ENCODE data around the gene TIE1.
A peak's percentile ranks its signal among the peaks of the same experiment; 100 is the strongest.

The TIE1 gene

DNA sequence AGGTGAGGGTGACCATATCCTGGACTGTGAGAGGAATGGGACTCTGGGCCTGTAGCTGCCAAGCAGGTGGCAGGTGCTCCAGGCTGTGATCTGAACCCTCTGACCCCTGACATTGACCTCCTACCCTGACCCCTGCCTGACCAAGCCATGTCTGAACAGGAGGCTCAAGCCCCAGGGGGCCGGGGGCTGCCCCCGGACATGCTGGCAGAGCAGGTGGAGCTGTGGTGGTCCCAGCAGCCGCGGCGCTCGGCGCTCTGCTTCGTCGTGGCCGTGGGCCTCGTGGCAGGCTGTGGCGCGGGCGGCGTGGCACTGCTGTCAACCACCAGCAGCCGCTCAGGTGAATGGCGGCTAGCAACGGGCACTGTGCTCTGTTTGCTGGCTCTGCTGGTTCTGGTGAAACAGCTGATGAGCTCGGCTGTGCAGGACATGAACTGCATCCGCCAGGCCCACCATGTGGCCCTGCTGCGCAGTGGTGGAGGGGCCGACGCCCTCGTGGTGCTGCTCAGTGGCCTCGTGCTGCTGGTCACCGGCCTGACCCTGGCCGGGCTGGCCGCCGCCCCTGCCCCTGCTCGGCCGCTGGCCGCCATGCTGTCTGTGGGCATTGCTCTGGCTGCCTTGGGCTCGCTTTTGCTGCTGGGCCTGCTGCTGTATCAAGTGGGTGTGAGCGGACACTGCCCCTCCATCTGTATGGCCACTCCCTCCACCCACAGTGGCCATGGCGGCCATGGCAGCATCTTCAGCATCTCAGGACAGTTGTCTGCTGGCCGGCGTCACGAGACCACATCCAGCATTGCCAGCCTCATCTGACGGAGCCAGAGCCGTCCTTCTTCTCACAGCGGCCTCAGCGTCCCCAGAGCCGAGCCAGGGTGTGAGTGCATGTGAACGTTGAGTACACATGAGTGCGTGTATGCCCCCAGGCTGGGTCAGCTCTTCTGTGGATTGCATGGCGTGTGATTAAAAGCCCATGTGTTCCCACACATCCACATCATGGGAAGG lies 27.9 kb upstream of the TIE1 start:
- DNase-seq: peak in 2 of 10 donors; percentile 55 to 73
- intact Hi-C loops (cut with DNase I): no loop called here

DNA sequence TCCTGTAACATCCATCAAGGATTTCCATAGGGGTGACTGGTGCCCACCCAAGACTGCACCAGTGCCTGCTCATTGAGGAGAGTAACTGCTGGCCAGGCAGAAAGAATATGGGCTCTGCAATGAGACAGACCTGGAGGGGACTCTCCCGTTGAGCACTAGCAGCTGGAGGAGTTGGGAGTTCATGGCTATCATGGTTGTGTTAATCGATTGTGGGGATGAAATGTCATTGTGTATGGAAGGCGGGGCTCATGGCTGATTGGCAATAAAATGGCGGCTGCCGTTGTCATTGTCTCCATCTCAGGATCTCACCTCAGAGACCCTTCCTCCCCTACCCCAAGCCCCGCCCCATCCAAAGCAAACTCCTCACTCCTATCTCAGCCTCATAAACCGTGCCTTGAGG lies 27.1 kb upstream of the TIE1 start:
- no peak for DNase-seq
- intact Hi-C loops (cut with DNase I): no loop called here

DNA sequence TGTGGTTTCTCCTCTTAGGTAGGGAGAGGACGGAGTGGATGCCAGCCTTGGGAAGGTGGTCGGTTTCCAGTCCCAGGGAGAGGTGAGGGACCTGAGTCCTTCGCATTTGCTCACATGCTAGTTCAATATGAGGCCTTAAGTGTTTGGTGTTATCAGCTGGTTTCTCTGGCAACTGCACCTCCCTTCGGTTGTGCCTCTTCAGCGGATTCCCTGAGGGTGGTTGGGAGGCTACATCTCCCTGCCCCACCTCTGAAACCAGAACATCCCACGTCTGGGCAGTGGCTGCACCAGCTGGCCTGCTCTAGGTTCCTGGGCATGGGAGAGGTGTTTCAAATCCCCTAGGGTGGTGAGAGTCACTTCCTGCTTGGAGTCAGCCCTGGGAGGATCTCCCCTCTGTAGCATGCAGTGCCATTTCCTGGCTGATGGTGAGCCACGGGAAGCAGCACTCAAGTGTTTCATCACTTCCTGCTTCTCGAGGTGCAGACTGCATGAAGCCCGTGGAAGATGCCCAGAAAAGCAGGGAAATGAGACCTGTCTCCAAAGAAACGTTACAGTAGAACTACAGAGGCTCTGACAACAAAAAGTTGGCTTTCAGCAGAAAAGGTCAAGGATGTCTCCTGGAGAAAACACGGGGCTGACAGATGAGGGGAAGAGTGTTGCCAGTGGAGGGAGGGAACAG lies 26.5 kb upstream of the TIE1 start:
- intact Hi-C loops (cut with DNase I): no loop called here
- peak in 2 of 10 donors; percentile 3 to 51 for DNase-seq

DNA sequence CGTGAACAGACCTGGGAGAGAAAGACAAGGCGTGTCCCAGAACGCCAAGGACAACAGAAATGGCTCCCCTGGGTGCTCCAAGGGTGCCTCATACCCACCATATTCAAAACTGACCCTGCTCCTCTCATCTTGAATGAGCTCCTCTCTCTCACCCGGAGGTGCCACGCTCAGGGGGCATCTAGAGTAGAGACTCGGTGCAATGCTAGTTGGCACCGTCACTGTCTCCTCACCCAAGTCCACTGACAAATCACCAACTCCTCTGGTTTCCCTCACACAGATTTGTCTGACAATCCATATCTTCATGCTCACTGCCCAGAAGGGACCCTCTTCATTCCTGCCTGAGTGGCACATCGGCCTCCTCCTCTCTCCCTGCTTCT lies 26.0 kb upstream of the TIE1 start:
- peak in 1 of 10 donors; percentile 59 for DNase-seq
- intact Hi-C loops (cut with DNase I): no loop called here

DNA sequence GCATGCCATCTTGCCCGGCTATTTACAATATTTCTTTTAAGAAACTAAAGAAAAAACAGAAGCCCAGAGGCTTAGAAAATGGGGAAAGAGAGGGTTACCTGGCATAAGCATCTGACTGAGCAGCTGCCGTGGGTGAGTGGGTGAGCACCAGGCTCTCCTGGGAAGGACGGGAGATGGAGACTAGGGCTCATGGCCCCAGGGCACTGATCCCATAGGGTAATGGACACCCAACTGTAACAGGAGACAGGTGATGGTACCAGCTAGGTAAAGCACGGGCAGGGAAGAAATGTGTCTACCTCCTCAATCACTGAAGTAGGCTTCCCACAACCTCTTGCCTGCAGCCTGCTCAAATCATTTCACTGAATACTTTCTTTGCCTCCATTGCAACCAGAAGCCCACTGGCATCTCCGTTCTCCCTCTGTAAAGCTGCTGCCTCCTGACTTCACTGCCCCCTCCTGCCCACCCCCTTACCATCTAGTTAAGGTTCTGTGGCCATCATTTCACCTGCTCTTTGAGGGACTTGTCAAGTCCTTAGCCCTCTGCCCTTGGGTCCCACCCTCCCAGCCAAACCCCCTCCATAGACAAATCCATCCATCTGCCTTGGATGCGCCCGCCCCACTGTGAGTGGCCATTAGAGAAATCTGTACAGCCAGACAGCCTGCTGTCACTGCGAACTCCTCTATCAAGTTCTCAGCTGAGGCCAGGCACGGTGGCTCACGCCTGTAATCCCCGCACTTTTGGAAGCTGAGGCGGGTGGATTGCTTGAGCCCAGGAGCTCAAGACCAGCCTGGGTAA lies 24.8 kb upstream of the TIE1 start:
- intact Hi-C loops (cut with DNase I): loop anchor here (2.0 kb wide), 1 partner anchor 35 kb away; no protein-coding TSS in a partner anchor
- peak in 2 of 10 donors; percentile 14 to 67 for DNase-seq

DNA sequence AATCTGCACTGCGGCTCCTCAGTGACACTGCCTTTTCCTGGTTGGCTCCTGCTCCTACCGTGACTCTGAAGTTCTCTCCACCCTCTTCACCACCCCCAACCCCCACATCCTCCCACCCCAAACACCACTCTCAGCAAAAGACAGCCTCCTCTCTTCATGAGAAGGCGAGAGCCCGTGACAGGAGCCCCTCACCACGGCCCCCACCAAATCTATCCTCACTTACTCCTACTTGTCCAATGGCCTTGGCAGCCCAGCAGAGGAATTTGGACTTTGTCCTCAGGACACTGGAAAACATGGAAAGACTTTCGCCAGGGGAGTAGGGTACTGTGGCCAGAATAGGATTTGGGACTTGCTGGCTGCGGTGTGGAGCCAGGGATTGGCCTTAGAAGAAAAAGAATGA lies 24.1 kb upstream of the TIE1 start:
- peak in 2 of 10 donors; percentile 25 to 33 for DNase-seq
- intact Hi-C loops (cut with DNase I): loop anchor here (2.0 kb wide), 1 partner anchor 34 kb away; no protein-coding TSS in a partner anchor

DNA sequence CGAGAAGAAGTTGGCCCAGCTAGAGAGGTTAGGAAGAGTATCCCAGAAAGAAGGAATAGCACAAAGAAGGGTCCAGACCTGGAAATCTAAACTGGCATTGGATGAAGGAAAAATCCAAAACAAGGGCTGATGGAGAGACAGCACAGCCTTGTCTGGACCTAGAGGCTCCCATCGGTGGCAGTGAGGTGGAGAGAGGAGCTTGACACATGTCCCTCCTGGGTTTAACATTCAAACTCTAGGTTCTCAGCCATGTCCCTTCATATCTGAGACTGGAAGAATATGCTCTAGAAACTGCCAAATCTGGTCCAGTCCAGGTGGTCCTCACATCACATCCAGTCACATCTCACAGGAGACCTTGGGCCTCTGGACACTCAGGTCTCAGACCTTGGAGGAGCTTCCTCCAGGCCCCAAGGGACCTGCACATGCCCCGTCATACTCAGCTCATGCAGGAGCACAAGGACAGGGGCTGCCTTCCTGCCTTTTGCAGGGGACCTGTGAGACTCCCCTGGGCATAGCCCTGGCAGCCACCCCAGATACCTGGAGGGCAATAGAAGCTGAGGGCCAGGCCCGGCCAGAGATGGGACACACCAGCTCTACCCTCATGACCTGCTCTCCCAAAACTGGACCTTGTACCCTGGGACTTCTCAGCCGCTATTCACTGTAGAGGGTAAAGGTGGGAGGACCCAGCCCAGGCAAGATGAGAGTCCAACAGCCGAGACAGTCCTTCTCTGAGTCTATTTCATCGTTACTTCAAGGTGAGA lies 23.5 kb upstream of the TIE1 start:
- intact Hi-C loops (cut with DNase I): loop anchor here (2.0 kb wide), 1 partner anchor 34 kb away; no protein-coding TSS in a partner anchor
- DNase-seq: peak in 3 of 10 donors; percentile 28 to 82 (median 40)

DNA sequence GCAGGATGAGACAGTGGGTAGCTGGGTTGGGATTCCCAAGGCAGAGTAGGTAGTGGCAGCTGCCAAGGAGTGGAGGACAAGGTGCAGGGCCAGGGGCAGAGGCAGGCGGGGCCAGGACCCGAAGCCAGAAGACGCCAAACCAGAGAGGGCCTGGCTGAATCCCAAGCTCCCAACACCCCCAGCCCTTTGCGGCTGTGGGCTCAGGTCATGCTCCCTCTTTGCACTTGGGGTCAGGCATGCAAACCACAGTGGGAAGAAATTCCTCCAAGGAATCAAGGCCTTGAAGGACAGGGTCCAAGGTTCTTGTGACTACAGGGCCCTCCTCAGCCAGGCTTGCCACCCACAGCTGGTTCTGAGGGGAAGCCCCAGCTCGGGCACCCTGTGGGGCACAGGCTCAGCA lies 21.6 kb upstream of the TIE1 start:
- DNase-seq: peak in 2 of 10 donors; percentile 50 to 55
- intact Hi-C loops (cut with DNase I): no loop called here

DNA sequence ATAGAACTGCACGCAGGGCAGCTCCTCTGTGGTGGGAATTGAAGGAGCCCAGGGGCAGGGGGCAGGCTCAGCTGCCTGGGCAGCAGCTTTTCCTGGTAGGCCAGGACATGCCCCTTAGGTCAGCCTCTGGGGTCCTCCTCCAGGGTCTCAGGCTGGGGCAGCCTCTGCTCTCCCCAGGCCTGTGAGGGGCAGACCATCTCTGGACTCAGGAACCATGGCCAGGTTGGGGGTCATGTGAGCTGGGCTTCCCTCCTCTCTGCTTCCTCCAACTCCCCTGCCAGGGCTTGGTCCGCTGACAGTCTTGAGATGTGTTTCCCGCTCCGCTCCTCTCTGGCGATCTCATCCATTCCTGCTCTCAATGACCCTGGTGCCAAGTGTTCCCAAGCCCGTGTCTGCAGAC lies 21.1 kb upstream of the TIE1 start:
- intact Hi-C loops (cut with DNase I): no loop called here
- DNase-seq: peak in 2 of 10 donors; percentile 5 to 72

DNA sequence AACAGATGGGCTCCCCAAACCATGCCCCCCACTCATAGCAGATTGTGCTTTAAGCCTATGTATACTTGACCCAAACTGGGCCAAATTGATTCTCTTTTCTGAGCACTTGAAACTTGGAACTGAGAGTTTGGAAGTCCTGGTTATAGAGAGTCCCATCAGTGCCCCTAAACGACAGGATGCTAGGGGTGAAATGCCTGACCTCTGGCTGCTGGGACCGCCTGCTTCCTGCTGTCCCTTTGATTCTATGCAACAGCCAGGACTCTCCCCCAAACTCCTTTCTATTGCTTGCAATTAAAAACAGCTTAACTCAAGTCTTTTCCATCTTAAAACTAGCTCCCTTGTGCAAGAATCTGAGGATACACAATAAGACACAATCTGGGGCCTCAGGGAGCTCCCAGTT lies 20.1 kb upstream of the TIE1 start:
- peak in 2 of 10 donors; percentile 1 to 42 for DNase-seq
- intact Hi-C loops (cut with DNase I): no loop called here

DNA sequence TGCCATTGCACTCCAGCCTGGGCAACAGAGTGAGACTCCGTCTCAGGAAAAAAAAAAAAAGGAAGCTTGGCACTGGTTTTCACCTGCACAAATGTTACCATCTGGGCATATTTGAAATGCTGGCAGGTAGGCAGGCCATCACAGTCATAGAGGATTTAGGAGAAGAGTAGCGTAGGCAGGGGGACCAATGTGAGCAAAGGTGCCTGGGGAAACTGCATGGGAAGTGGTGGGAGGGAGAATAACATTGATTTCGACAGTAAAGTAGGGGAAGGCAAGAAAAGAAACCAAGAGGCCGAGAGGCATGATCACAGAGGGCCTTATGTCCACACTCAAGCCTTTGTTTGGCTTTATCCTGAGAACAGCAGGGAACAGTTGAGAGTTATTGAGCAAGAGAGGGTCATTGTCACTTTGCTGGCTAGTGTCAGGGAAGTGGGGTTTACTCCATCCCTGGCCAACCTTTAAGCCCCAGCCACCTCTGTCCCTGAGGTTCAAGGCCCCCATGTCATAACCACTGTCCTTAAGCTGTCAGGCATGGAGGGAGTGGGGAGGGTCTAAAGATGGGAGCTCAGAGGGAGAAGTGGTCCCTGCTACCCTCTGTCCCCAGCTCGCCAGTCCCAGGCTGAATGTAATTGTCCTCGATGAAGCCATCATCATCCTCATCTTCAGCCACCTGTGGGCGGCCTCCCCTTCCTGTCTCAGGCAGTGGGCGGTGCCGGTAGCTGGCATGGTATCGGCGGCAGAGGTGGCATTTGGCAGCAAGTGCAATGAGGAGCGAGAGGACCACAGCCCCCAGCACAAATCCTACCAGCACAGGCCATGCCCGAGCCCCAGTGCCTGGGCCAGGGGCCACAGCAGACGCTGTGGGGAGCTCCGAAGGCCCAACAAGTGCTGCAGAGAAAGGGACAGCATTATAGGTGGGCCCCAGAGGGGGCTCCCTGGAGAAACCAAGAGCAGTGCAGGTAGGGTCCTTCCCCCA lies 18.3 kb upstream of the TIE1 start:
- intact Hi-C loops (cut with DNase I): no loop called here

DNA sequence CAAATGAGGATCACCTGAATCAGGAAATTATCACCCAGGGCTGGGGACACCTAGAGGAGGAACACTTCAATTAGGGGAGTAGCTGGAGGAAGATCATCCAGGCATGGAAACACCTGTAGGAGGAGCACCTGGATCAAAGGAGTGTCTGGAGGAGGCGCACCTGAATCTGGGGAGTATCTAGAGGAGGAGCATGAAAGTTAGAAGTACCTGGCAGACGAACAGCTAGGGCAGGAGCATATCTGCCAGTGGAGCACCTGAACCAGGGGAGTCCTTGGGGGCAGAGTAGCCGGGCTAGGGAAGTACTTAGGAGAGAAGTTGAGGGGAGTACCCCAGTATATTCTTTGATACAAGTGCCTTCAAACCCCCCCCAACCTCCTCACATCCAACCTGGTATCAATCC lies 16.7 kb upstream of the TIE1 start:
- intact Hi-C loops (cut with DNase I): no loop called here
- DNase-seq: peak in 3 of 10 donors; percentile 7 to 29 (median 10)

More for the DNA sequence above, 18.3 kb upstream of the TIE1 start:
- peak in 3 of 10 donors; percentile 18 to 62 (median 41) for DNase-seq

DNA sequence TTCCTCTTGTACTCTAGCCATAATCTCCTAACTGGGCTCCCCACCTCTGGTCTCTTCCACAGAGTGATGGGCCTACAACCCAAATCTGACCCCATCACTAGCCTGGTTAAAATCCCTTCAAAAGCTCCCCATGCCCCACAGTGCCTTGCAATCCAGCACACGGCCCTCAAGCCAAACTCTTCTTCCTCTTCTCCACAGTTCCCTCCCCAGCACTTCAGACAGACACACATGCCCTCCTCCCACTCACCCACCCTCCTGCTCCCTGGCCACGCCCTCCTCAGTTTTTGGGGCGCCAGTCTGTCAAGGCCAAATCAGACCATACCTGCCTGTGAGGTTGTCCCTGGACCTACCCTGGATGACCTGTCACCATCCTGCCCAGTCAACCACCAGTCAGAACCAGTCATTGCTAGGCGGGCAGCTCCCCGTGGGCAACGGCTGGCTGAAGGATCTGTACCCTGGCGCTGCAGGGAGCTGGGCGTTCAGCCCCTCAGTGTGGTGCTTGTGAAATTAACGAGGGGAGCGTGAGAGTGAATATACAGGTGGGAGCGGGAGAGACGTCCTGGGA lies 16.2 kb upstream of the TIE1 start:
- peak in 3 of 10 donors; percentile 3 to 55 (median 45) for DNase-seq
- intact Hi-C loops (cut with DNase I): no loop called here

DNA sequence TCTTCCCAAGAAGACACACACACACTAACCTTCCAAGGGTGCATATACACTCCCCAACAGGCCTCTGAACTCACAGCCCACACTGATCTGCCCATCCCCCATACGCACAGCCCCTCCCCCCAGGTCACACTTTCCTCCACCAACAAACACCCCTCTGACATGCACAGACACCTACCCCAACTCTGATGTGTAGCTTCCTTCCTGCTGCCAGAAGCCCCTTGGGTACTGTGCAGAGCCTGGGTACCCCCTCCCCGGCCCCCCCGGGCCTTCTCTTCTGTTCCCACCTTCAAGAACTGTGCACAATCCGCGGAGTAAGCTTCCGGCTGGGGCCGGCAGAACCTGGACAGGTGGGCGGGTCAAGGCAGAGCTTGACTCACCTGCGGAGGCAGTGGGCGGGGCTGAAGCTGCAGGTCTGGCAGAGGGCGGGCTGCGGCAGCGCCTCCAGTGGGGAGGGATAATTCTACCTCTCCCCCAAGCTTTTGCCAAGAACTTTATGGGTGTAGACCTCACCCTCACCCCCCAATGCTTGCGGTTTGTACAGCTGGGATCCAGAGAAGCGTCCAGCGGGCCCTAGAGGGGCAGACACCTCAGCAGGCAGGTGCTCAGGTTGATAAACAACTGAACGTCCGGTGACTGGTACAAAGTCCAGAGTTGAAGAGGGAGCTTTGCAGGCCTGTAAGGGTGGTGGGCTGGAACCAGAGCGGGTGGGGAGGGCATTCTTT lies 15.4 kb upstream of the TIE1 start, which contains the start of gene C1orf210:
Gene C1orf210 (minus strand): TSS at position 313 of the 722 bp plus-strand sequence. CDS start 2,311 bp downstream, outside the sequence.
- intact Hi-C loops (cut with DNase I): no loop called here
- DNase-seq: peak in 2 of 10 donors; percentile 35 to 47

DNA sequence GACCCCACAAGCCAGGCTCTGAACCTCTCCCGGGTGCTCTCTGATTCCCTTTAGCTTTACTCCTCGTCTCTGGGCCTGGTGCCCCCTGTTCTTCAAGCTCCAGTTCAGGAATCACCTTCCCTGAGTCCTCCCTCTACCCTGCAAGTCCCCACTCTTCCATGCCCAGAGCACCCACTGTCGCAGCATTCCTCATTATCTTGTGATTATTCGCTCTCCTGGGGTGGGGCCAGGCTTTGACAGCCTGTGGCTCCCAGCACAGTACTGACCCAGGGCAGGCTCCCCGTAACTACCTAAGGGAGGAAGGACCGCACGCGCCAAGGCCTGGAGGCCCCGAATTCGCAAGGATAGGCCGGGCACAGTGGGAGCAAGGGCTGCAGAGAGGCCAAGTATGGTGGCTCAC lies 14.7 kb upstream of the TIE1 start:
- intact Hi-C loops (cut with DNase I): no loop called here
- peak in 3 of 10 donors; percentile 37 to 51 (median 50) for DNase-seq

DNA sequence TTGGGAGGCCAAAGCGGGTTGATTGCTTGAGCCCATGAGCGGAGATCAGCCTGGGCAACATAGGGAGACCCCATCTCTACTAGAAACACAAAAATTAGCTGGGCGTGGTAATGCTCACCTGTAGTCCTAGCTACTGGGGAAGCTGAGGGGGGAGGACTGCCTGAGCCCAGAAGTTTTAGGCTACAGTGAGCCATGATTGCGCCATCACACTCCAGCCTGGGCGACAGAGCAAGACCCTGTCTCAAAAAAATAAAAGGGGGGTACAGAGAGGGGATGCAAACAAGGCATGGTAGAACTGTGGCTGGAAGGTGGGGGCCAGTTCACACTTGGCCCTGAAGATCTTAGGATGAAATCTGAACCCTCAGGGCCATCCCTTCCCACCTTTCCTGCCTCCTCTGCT lies 14.2 kb upstream of the TIE1 start:
- DNase-seq: peak in 2 of 10 donors; percentile 14 to 28
- intact Hi-C loops (cut with DNase I): no loop called here

DNA sequence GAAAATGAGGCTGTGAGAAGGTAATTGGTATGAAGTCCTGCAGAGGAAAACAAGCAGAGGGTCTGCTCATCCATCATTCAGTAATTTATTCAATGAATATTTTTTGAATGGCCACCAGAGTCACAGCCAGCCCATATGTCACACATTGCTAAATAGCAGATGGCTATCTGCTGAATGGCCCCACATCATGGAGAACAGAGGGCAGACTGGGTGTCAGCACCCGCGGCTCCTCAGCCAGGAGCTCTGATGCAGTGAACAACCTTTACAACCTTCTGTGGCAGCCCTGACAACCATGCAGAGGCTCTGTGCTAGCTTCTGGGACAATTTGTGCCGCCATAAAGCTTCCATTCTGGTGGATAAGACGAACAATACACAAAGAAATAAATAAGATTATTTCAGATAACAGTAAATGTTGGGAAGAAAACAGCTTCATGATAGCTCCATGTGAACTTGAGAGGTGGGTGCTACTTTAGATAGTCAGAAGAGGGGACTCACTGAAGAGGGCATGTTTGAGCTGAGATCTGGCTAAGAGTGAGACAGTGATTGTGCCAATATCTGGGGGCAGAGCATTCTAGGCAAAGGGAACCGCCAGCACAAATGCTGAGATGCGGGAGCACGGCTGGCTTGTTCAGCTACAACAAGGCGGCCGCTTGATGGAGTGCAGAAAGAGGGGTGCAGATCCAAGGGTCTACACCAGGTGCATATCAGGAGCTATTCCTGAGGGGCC lies 12.6 kb upstream of the TIE1 start:
- intact Hi-C loops (cut with DNase I): no loop called here

More for the DNA sequence above, 12.6 kb upstream of the TIE1 start:
- DNase-seq: peak in 2 of 10 donors; percentile 55 to 75
